NCI-H2029 treated with DMSO at 0.1 percent for 48 hours (cell line): Measurements from ENCODE around the gene MFN2.
"Not testable (repeated sequence)": the region's sequence is repeated elsewhere in the genome, so short reads cannot be mapped to it uniquely, and the experiment has no call there.

Source experiments
- DNase-seq: peaks from one replicate; lab custom pipeline; 2025; lab: John Stamatoyannopoulos, UW

Gene MFN2

DNA sequence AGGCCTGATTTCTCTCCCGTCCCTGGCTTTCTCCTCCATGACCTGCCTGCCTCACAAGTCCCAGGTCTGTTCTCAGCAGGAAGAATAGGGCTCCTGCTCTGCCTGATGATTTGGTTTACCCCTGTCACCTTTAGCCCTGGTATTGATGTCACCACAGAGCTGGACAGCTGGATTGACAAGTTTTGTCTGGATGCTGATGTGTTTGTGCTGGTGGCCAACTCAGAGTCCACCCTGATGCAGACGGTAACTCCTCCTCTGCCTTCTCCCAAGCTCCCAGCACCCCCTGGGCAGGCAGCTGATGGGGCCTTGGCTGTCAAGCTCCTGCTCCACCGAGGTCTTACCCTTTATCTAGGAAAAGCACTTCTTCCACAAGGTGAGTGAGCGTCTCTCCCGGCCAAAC lies 18.4 kb downstream of the MFN2 start:
- no peak for DNase-seq

DNA sequence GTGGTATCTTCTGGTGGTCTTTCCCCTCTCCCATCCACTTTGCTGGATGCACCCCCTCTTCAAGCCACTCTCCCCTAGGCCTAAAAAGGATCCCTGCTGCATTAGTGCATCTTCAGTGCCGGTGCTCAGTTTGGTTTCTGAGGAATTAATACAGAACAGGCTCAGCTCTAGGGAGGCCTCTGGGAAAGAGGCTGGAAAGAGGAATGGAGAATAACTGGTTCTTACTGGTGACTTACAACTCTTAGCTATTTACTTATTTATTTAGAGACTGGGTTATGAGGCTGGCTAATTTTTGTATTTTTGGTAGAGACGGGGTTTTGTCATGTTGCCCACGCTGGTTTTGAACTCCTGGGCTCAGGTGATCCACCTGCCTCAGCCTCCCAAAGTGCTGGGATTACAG lies 19.0 kb downstream of the MFN2 start:
- DNase-seq = no peak

DNA sequence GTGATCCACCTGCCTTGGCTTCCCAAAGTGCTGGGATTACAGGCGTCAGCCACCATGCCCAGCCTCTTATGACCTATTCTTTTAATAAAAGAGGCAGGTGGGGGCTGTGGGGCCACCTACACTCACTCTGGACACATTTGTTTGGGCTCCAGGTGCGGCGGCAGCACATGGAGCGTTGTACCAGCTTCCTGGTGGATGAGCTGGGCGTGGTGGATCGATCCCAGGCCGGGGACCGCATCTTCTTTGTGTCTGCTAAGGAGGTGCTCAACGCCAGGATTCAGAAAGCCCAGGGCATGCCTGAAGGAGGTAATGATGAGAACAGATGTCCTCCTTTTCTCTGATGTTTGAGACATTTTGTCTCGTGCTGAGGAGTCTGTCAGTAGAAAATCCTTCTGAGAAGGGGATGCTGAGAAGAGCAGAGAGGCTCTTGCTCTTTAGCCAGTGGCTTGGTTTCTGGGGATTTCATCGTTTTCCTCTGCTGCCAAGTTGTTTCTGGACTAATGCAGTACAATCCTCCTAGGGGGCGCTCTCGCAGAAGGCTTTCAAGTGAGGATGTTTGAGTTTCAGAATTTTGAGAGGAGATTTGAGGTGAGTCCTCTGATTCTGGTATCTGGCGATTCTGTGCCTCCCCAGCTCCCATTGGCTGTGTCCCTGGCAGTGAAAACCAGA lies 21.1 kb downstream of the MFN2 start:
- DNase-seq = no peak

DNA sequence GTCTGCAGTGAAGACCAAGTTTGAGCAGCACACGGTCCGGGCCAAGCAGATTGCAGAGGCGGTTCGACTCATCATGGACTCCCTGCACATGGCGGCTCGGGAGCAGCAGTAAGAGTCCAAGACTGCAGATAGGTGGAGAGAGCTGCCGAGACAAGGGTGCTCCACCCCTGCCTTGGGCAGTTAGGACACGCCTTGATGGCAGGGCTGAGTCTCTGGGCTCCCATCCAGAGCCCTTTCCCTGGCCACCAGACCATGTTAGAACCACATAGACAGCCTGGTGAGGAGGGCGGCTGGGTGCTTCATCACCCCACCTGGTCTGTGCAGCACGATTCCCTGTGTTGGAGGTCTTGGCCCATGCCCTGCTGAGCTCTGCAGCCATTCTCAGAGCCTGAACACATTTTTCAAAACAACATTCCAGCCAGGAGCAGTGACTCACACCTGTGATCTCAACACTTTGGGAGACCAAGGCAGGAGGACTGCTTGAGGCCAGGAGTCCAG lies 21.8 kb downstream of the MFN2 start:
- DNase-seq = no peak

DNA sequence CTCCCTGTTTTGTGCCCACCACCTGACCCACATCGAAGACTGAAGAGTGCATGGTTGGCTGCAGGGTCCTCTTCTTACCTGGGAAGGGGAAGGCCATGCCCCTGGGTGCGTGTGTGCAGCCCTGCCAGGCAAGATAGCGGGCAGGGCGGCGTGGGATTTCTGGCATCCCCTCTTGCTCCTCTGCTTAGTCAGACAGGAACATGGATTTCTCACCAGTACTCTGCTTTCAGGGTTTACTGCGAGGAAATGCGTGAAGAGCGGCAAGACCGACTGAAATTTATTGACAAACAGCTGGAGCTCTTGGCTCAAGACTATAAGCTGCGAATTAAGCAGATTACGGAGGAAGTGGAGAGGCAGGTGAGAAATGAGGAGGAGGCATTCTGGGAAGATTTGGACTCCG lies 23.5 kb downstream of the MFN2 start:
- DNase-seq = no peak

DNA sequence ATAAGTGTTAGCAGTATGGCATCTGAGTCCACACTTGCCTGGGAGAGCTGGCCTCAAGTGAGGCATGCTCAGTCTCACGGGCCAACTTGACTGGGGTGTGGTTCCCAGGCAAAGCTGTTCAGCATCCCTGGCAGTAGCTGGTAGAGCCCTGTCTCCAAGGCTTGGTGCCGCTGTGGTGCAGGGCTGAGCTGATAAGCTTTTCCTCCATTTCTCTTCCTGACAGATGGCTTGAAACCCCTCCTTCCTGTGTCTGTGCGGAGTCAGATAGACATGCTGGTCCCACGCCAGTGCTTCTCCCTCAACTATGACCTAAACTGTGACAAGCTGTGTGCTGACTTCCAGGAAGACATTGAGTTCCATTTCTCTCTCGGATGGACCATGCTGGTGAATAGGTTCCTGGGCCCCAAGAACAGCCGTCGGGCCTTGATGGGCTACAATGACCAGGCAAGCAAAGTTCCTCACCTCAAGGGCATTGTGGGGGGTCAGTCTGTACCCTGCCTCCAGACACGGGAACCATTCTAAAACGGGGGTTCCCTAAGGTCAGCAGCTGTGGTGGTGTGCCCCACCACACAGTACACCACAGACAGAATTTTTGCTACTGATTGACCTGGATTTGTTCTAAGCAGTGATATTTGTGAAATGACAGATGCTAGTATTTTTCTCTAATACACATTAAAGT lies 25.4 kb downstream of the MFN2 start:
- no peak for DNase-seq

DNA sequence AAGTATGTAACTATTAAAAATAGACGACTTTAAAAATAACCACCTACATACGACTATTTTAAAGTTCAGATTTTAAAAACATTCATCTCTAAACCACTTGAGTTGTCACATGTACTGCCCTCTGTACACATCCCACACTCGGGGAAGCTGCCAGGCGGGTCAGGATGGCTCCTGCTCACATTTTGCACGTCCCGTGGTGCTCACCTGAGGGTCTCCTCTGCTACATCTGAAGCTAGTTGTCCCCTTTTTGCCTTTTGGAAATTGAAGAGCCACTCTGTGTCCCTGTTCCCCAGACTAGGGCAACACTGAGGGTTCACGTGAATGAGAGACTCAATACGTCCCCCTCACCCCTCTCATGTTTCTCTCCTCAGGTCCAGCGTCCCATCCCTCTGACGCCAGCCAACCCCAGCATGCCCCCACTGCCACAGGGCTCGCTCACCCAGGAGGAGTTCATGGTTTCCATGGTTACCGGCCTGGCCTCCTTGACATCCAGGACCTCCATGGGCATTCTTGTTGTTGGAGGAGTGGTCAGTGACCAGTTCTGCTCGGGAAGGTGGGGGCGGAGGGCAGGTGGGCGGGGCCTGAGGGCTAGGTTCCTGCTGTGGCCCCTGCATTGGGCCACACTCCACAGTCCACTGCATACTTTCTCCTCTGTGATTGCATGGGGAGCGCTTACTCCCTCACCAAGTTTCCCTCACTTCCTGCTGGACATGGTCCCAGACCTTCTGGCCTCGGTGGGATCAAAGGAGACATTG lies 26.1 kb downstream of the MFN2 start:
- DNase-seq = no peak

DNA sequence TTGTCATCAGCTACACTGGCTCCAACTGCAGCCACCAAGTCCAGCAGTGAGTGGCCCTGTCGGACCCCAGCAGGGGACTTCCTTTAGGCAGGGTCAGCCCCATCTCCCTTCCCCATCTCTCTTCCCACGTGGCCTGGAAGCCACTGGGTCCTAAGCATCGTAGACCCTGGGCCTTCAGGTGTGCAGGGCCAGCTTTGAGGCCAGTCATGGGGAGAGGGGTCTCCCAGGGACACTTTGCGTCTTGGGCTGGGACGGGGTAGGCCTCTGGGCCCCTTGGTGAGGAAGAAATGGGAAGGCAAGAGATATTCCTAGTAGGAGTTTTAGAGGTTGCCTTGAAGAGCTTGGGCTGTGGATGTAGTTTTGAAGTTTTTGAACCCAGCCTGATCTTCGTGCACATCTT lies 27.0 kb downstream of the MFN2 start:
- no peak for DNase-seq

DNA sequence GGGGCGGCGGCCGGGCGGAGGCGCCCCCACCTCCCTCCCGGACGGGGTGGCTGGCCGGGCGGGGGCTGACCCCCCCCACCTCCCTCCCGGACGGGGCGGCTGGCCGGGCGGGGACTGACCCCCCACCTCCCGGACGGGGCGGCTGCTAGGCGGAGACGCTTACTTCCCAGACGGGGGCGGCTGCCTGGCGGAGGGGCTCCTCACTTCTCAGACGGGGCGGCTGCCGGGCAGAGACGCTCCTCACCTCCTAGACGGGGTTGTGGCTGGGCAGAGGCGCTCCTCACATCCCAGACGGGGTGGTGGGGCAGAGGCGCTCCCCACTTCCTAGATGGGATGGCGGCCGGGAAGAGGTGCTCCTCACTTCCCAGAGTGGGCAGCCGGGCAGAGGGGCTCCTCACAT lies 28.1 kb downstream of the MFN2 start:
- not testable (repeated sequence) for DNase-seq

DNA sequence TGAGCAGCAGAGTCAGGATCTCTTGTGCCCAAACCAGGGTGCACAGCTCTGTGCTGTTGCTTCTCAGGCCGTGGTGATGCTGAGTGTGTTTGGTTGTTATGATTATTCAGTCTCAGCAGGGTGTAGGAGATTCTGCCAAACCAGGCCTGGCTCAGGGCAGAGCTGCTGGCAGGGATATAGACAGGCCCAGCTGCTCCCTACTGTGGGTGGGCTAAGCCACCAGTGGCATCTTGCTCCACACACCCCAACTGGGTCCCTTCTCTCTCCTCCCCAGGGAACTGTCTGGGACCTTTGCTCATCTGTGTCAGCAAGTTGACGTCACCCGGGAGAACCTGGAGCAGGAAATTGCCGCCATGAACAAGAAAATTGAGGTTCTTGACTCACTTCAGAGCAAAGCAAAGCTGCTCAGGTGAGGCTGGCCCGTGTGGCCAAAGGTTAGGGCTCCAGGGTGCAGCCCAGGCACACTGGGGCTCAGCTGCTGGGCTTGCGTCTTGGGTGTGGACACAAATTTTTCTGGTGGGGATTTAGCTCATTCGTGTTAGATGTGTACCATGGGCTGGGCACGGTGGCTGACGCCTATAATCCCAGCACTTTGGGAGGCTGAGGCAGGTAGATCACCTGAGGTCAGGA lies 29.2 kb downstream of the MFN2 start:
- DNase-seq = no peak

DNA sequence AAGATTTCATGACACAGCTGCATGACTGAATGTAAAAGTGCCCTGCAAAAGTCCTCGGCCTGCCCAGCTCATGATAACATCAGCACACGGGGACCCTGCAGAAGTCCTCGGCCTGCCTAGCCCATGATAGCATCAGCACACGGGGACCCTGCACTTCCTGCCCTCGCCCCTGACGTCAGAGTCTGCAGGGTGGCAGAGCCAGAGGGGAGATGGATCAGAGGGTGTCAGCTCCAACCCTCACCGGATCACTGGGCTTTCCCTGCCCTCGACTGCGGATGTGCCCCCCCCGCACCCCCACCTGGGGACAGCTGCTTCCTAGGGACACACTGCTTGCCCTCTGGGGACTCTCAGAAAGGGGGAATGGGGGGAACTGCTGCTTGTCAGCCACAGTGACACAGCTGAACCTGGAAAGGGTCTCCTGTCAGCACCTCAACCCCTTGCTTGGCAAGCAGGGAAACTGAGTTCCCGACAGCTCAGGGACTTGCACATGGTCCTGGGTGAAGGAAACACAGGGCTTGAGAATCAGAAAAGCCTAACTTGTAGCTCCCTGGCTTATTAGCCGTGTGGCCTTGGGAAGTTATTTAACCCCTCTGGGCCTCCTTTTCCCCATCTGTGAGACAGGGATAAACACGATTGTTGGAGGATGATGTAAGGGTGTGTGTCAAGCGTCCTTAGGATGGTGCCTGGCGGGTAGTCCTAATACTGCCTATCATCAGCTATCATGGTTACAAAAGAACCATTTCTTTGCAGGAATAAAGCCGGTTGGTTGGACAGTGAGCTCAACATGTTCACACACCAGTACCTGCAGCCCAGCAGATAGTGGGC lies 30.7 kb downstream of the MFN2 start:
- DNase-seq = no peak

DNA sequence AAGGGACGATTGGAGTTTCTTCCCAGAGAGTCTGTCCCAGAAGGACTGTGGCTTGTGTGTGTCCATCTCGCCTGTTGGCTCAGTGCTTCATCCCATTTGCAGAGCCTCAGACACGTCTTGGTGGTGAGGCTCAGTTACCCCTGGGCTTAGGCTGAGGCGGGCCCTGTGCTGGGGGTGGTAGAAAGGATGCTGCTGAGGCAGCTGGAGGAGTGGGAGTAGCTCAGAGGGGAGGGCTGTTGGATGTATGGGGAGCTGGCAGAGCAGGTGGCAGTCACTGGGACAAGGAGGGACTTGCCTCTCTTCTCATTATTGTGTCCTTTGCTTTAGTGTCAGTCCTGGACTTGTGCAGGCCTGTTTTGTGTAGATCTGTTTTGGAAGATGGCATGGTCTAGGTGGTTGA lies 31.8 kb downstream of the MFN2 start:
- no peak for DNase-seq

DNA sequence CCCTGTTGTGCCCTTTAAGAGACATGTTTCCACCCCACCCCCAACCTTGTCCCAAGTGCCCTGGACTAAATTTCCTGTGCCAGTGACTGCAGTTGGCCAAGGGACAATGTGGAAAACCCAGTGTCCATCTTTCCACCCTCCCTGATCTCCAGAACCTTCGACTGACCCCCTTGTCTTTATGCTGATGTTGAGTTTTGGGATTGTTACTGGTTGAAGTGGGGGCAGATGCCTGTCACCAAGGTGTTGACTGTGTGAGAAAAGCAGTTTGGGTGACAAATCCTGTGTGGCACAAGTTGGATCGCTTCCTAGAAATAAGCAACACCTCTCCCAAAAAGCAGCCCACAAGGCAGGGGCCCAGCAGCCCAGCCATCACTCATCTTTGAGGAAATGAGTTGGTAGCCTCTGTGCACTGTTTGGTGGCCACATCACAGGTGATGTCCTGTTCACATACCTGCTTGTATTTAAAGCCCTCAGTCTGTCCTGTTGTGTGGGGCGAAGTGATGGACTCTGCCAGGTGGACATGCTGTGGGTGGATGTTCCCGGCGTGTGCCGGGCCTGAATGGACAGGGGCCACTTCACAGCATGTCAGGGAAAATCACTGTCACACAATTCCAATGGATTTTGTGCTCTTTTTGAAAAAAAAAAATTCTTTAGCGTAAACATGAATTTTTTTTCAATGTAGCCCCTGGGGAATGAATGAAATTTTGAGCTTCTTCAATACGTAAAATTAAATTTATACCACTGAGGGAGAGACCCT lies 32.5 kb downstream of the MFN2 start:
- DNase-seq = no peak

DNA sequence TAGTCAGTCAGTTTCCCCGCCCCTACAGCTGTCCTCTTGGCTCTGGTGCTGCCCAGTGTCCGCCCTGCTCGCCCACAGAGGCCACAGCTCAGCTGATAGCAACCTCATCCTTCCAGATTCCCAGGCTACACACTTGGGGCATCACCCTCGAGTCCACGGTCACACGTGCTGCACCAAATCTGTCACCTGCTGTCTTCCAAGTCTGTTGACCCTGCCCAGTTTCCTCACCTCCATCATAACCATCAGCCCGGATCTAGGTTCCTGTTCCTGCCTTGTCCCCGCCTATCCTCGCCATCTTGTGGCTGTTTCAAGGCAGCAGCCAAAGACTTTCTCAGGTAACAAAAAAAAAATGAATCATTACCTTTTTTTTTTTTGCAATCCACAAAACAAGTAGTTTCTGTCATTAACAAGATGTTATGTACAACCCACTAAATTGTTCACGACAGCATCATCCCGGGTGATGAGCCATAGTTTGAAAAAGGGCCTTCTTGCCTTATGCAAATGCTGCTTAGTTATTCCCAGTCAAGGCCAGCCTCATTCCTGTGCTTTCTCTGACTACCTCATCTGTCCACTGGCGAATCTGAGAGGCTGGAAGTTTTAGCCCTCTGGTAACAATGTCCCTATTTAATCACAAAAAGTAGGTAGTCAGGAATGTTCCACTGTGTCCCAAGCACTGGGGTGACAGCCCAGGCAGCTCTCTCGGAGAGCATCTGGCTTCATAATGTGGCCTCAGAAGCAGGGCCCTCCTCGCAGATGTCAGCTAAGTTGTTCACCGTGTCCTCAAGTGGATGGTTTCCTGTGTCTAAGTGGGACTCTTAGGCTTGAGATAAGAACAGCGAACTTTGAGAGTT lies 34.1 kb downstream of the MFN2 start:
- DNase-seq = no peak

DNA sequence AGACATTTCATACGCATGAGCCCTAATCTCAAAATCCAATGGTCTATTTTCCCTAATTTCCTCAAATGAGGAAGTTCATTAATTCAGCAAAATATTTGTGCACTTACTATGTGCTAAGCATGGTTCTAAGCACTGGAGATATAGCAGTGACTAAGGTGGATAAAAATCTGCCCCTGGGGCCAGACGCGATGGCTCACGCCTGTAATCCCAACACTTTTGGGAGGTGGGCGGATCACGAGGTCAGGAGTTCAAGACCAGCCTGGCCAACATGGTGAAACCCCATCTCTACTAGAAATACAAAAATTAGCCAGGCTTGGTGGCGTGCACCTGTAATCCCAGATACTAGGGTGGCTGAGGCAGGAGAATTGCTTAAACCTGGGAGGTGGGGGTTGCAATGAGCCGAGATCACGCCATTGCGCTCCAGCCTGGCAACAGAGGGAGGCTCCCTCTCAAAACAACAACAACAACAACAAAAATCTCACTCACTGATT lies 34.8 kb downstream of the MFN2 start:
- no peak for DNase-seq

DNA sequence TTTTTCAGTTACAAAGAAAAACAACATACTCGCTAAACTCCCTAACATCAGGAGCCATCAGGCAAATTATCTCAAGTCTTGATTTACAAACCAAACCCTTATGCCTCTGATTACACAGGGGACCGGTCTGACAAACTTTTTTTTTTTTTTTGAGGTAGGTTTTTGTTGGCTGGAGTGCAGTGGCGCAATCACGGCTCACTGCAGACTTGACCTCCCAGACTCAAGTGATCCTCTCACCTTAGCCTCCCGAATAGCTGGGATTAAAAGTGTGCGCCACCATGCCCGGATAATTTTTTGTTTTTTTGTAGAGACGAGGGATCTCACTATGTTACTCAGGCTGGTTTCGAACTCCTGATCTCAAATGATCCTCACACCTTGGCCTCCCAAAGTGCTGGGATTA lies 35.3 kb downstream of the MFN2 start:
- no peak for DNase-seq

DNA sequence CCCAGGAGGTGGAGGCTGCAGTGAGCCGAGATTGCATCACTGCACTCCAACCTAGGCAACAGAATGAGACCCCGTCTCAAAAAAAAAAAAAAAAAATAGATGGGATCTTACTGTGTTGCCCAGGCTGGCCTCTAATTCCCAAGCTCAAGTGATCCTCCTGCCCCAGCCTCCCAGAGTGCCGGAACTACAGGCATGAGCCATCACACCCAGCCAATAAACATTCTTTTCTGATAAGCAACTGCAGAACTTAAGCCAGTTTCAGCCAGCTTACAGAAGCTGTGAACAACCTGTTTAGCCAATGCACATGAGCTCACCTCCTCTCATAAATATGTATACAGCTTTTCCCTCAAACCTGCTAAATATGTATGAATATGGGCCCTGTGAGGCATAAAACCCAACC lies 35.9 kb downstream of the MFN2 start:
- DNase-seq = no peak

DNA sequence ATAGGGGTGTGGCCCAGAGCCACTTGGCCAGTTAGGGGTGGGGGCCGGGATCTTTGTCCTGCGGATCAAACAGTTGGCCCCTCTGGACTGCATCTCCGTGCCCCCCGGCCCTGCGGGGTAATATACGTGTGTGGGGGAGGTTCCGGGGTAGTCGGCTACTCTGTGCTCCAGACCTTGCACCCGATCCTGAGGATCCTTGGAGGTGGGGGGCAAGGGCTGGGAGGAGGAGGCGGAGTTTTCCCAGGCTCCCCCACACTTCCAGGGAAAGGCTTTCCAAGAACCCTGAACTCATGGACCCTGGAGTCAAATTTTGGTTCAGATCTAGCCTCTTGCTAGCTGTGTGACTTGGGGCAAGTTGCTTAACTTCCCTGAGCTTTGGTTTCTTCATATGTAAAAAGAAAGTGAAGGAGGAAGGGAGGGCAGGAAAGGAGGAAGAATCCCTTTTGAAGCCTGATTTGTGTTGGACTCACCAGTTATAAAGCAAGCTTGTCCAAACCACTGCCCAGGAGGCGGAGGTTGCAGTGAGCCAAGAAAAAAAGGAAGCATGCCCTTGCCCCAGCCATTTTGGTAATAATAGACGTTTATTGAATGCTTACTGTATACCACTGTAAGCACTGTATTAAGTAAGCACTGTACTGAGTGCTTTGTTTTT lies 39.7 kb downstream of the MFN2 start:
- no peak for DNase-seq

DNA sequence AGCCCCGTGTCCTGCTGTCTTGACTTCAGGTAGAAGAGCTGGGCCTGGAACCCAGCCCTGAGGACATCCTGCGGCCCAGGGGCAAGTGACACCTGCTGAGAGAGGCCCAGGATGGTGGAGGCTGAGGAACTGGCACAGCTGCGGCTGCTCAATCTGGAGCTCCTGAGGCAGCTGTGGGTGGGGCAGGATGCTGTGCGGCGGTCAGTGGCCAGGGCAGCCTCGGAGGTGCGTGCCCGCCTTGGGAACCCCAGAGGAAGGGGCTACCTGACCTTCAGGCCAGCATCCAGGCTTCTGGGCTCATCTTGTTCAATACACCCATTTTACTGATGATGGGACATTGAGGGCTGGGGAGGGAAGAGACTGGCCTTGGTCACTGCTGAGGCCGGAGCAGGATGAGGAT lies 41.4 kb downstream of the MFN2 start:
- DNase-seq = no peak
